ENCODE measurements around the gene ANKRD24. TPM values are rescaled to one million over a fixed set of nuclear protein-coding genes. Genes with fewer than 3 reads are reported as not detected.

ANKRD24 gene
- polyA plus RNA-seq, 1 of the 3 experiments (the other 2 are of a cell fraction) = 0.87 TPM

GRCh38 chr19:4171676-4172075, 10.8 kb upstream of the ANKRD24 start:
- H3K9me3 ChIP-seq = no peaks in the 10 kb centered on the region
- no peak overlapping the region for H2AFZ ChIP-seq (ENCODE audit: low read depth)
- no CpG with 5 or more reads among the region's 22 CpGs for WGBS (ENCODE audit: low lambda C conversion rate)
- no peak for TF ChIP-seq MXI1 (IDR thresholded peaks at IDR 0.05; ENCODE audit: low read depth, low read length)
- H3K4me1 ChIP-seq (ENCODE audit: control insufficient read depth in 1 of 2, insufficient read depth in 2 of 2, low read depth in 1 of 2, low read length in 1 of 2) = peaks cover 0 to 8% of the 10 kb centered on the region in 2 experiments; a peak in 1 of 4 replicates
- H4K20me1 ChIP-seq (ENCODE audit: insufficient read depth) = peaks cover 12% of the 10 kb centered on the region; the same call in 1 of the 2 replicates
- no peaks in the 10 kb centered on the region for H3K79me2 ChIP-seq (ENCODE audit: insufficient read depth)
- H3F3A ChIP-seq (replicated peaks; ENCODE audit: insufficient read depth) = no peaks in the 10 kb centered on the region
- no peak overlapping the region for H3K9ac ChIP-seq
- H3K27me3 ChIP-seq (ENCODE audit: insufficient read depth) = peaks cover 22% of the 10 kb centered on the region
- ChIA-PET POLR2A (no interaction called here), CTCF (interaction anchor here (0.9 to 1.0 kb wide), 3 partner anchors 9 to 33 kb away, joined by 3 to 5 read pairs (median 4); no protein-coding TSS in a partner anchor)
- H3K27ac ChIP-seq (ENCODE audit: low read depth in 2 of 2, low read length in 1 of 2) = no peak overlapping the region
- peaks cover 0 to 4% of the 10 kb centered on the region in 2 experiments for H3K36me3 ChIP-seq (replicated peaks in 1 of 2; ENCODE audit: control insufficient read depth in 1 of 2, insufficient read depth in 2 of 2, low read length in 1 of 2)
- H3K4me2 ChIP-seq = no peak overlapping the region
- H3K9me2 ChIP-seq = no peaks in the 10 kb centered on the region
- peak; percentile 43 for DNase-seq
- no peak overlapping the region for H3K4me3 ChIP-seq (ENCODE audit: low read depth in 2 of 2, low read length in 1 of 2)

GRCh38 chr19:4172861-4173473, 9.5 kb upstream of the ANKRD24 start:
- no peak overlapping the region for H3K27ac ChIP-seq (ENCODE audit: low read depth in 2 of 2, low read length in 1 of 2)
- no peaks in the 10 kb centered on the region for H3K9me2 ChIP-seq
- peak overlapping the region; percentile 24 to 44; a peak in 1 of 4 replicates for H3K4me3 ChIP-seq (ENCODE audit: low read depth in 2 of 2, low read length in 1 of 2)
- no peak overlapping the region for H2AFZ ChIP-seq (ENCODE audit: low read depth)
- H3K4me1 ChIP-seq (ENCODE audit: control insufficient read depth in 1 of 2, insufficient read depth in 2 of 2, low read depth in 1 of 2, low read length in 1 of 2) = peaks cover 0 to 8% of the 10 kb centered on the region in 2 experiments; a peak in 1 of 4 replicates
- H4K20me1 ChIP-seq (ENCODE audit: insufficient read depth) = peaks cover 10% of the 10 kb centered on the region; the same call in 1 of the 2 replicates
- peak overlapping the region; percentile 68 for H3K4me2 ChIP-seq
- ChIA-PET POLR2A (no interaction called here), CTCF (interaction anchor here (0.7 to 1.3 kb wide), 3 partner anchors 9 to 60 kb away, joined by 3 to 5 read pairs (median 3); no protein-coding TSS in a partner anchor)
- 10% methylated on average over 15 of the region's 45 CpGs for WGBS (ENCODE audit: low lambda C conversion rate)
- H3K79me2 ChIP-seq (ENCODE audit: insufficient read depth) = no peaks in the 10 kb centered on the region
- no peaks in the 10 kb centered on the region for H3K9me3 ChIP-seq
- H3K9ac ChIP-seq = no peak overlapping the region
- H3K36me3 ChIP-seq (replicated peaks in 1 of 2; ENCODE audit: control insufficient read depth in 1 of 2, insufficient read depth in 2 of 2, low read length in 1 of 2) = peaks cover 0 to 4% of the 10 kb centered on the region in 2 experiments
- peaks cover 16% of the 10 kb centered on the region for H3K27me3 ChIP-seq (ENCODE audit: insufficient read depth)
- DNase-seq = peak; percentile 84
- H3F3A ChIP-seq (replicated peaks; ENCODE audit: insufficient read depth) = no peaks in the 10 kb centered on the region
- TF ChIP-seq MAX (IDR thresholded peaks at IDR 0.05; ENCODE audit: low read depth) = 0 out of 2 replicates have a peak, but pooled peaks have one; percentile 42
- TF ChIP-seq FOXJ3 (CRISPR knock-in tag; IDR thresholded peaks at IDR 0.05) = 0 out of 2 replicates have a peak, but pooled peaks have one; percentile 24
- peak; percentile 99 for TF ChIP-seq REST (IDR thresholded peaks at IDR 0.05; ENCODE audit: low read depth, low read length)
- no peak for TF ChIP-seq GATA2 (CRISPR knock-in tag; IDR thresholded peaks at IDR 0.05)
- no peak for TF ChIP-seq JUND (IDR thresholded peaks at IDR 0.05)
- TF ChIP-seq MXI1 (IDR thresholded peaks at IDR 0.05; ENCODE audit: low read depth, low read length) = no peak

Measured in SK-N-SH (cell line).